Sigmoid colon (tissue), 7 donors: ENCODE data around the gene FBXO27. TPM values are rescaled to one million over a fixed set of nuclear protein-coding genes. Genes with fewer than 3 reads are reported as not detected.
"Not testable (repeated sequence)": the region's sequence is repeated elsewhere in the genome, so short reads cannot be mapped to it uniquely, and the experiment has no call there.

ENCODE experiments used
- DNase-seq: peaks from one replicate; pipeline ENCODE4 v3.0.0-alpha.2; 2019
- H3K27ac ChIP-seq, 4 donors: fragments of 200-600 bp; sonication (generic); one replicate each; pipeline ENCODE4 v1.5.1; 2016 to 2019; ENCODE audit warnings: mild to moderate bottlenecking in 1 of 4
- H3K27me3 ChIP-seq, 3 donors: fragments of 200-600 bp; sonication (generic); one replicate each; pipeline ENCODE4 v1.5.1; 2019; ENCODE audit warnings: mild to moderate bottlenecking in 1 of 3
- H3K36me3 ChIP-seq, 4 donors: fragments of 200-600 bp; sonication (generic); one replicate each; pipeline ENCODE4 v1.5.1; 2016 to 2019
- H3K4me1 ChIP-seq, 4 donors: fragments of 200-600 bp; sonication (generic); one replicate each; pipeline ENCODE4 v1.5.1; 2017 to 2019
- H3K4me3 ChIP-seq, 4 donors: fragments of 200-600 bp; sonication (generic); one replicate each; pipeline ENCODE4 v1.5.1; 2017 to 2019; ENCODE audit warnings: mild to moderate bottlenecking in 2 of 4, moderate library complexity in 1 of 4
- H3K9me3 ChIP-seq, 4 donors: fragments of 200-600 bp in 3 of 4; sonication (generic) in 3 of 4; one replicate each; pipeline versions ENCODE4 v1.5.1 to v1.6.1; 2013 to 2019
- CTCF ChIP-seq, 4 experiments: fragments of 450-650 bp in 3 of 4; fragments of 200-600 bp in 1 of 4; IDR thresholded peaks; one replicate each; pipeline ENCODE4 v1.5.1; 2016 to 2019; ENCODE audit warnings: antibody characterized with exemption in 4 of 4, mild to moderate bottlenecking in 3 of 4, moderate library complexity in 2 of 4
- EP300 ChIP-seq, 4 donors: sonication (generic); formaldehyde crosslinking; IDR thresholded peaks; one replicate each; pipeline ENCODE4 v1.6.1; 2017; ENCODE audit warnings: antibody characterized with exemption in 4 of 4
- POLR2A ChIP-seq, 2 donors: fragments of 450-650 bp; IDR thresholded peaks; one replicate each; pipeline ENCODE4 v1.6.1; 2016; ENCODE audit warnings: antibody characterized with exemption in 2 of 2, mild to moderate bottlenecking in 2 of 2, moderate library complexity in 2 of 2
- POLR2AphosphoS5 ChIP-seq, 4 donors: sonication (generic); formaldehyde crosslinking; IDR thresholded peaks; one replicate each; pipeline ENCODE4 v1.6.1; 2017; ENCODE audit warnings: antibody characterized with exemption in 4 of 4
- WGBS, 2 donors: extraction: QIAGEN DNeasy Blood & Tissue Kit; methylation state at CpG; one replicate each; pipeline ENCODE4 v1.1.7; 2013; 5-methylcytosine and 5-hydroxymethylcytosine counted together
- intact Hi-C: fragments of 100-400 bp; cut with DNase I; formaldehyde crosslinking; loops from one replicate; pipeline ENCODE4 v1.15.1; 2023
- polyA plus RNA-seq, 3 donors: library from polyadenylated mRNA; stranded (reverse); fragments of 200-250 nt; gene quantifications; one replicate each; pipeline ENCODE4 v1.2.3, GENCODE V29; 2013
- total RNA-seq, 4 donors: library from RNA; depleted of rRNA; stranded (reverse); fragments of >200 nt; gene quantifications; one replicate each; pipeline ENCODE4 v1.1.0, GENCODE V29; 2016
- donor health status: healthy with polysubstance abuse.
- donor health status: Bipolar disorder and iron deficiency.
- donor health status: healthy.

The FBXO27 gene
- total and polyA plus RNA-seq, 7 donors: 0.23 to 17.7 (median 3.0) TPM

GRCh38 chr19:38990949-38991697 is 41.2 kb downstream of the FBXO27 start:
- H3K4me3 ChIP-seq: no peak overlapping the region
- H3K27me3 ChIP-seq: no peaks in the 10 kb centered on the region
- peaks cover 0 to 4% (median 0%) of the 10 kb centered on the region in 4 donors for H3K9me3 ChIP-seq
- no peak overlapping the region for H3K27ac ChIP-seq
- no peaks in the 10 kb centered on the region for H3K4me1 ChIP-seq
- TF ChIP-seq EP300 (IDR thresholded peaks at IDR 0.05) (no peak), POLR2A (IDR thresholded peaks at IDR 0.05) (no peak), CTCF (IDR thresholded peaks at IDR 0.05) (no peak), POLR2AphosphoS5 (IDR thresholded peaks at IDR 0.05) (no peak)
- intact Hi-C loops: no loop called here
- DNase-seq: no peak
- no peaks in the 10 kb centered on the region for H3K36me3 ChIP-seq
- 59 to 75% methylated on average over 13 of the region's 13 CpGs for whole genome bisulfite sequencing, 2 donors

DNA sequence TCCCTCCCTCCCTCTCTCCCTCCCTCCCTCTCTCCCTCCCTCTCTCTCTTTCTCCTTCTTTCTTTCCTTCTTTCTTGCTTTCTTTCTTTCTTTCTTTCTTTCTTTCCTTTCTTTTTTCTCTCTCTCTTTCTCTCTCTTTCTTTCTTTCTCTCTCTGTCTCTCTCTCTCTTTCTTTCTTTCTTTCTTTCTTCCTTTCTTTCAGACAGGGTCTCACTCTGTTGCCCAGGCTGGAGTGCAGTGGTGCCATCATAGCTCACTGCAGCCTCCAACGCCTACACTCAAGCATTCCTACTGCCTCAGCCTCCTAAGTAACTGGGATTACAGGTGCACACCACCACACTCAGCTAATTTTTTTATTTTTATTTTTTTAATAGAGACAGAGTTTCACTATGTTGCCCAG is 42.7 kb downstream of the FBXO27 start:
- DNase-seq, H3K27ac ChIP-seq, H3K27me3 ChIP-seq, H3K36me3 ChIP-seq, H3K4me1 ChIP-seq, H3K4me3 ChIP-seq, H3K9me3 ChIP-seq, intact Hi-C loops: not testable (repeated sequence)
- 58 to 76% methylated on average over 1 of the region's 1 CpG for WGBS, 2 donors

DNA sequence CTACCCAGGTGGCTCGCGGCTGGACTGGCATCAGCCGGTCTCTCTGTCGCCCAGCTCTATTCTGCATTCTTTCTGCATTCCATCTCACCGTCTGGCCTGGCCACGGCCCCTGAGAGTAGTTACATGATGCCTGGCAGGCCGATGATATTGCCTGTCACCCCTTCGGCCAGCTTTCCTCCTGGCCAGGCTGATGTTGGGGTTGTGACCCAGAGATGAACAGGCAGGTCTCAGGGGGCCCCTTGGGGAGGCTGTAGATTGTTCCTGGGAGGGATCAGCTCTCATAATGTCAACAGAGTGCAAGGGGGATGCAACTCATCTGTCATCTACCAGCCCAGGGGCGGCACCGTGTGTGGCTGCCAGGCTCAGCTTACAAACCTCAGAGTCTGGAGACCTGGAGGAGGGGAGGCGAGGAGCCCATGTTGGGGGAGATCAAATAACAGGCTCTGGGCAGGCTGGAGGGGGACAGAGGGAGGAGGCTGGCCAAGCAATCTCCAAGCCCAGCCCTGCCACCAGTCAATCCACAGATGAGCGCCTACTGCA is 43.2 kb downstream of the FBXO27 start:
- H3K36me3 ChIP-seq: no peaks in the 10 kb centered on the region
- no peak for DNase-seq
- no peak overlapping the region for H3K4me3 ChIP-seq
- H3K27ac ChIP-seq: no peak overlapping the region
- peaks cover 0 to 4% (median 0%) of the 10 kb centered on the region in 4 donors for H3K9me3 ChIP-seq
- H3K27me3 ChIP-seq: no peaks in the 10 kb centered on the region
- no peak for TF ChIP-seq POLR2A (IDR thresholded peaks at IDR 0.05)
- no peak for TF ChIP-seq CTCF (IDR thresholded peaks at IDR 0.05)
- no peak for TF ChIP-seq POLR2AphosphoS5 (IDR thresholded peaks at IDR 0.05)
- no peak for TF ChIP-seq EP300 (IDR thresholded peaks at IDR 0.05)
- H3K4me1 ChIP-seq: no peaks in the 10 kb centered on the region
- WGBS, 2 donors: 21 to 40% methylated on average over 12 of the region's 12 CpGs
- intact Hi-C loops: no loop called here

GRCh38 chr19:38988627-38989026 is 43.7 kb downstream of the FBXO27 start:
- H3K36me3 ChIP-seq, DNase-seq, H3K4me1 ChIP-seq, H3K9me3 ChIP-seq, H3K27me3 ChIP-seq, intact Hi-C loops, H3K4me3 ChIP-seq, H3K27ac ChIP-seq: not testable (repeated sequence)
- 80 to 90% methylated on average over 4 of the region's 4 CpGs for WGBS, 2 donors

- H3K4me3 ChIP-seq, H3K27me3 ChIP-seq, H3K27ac ChIP-seq, intact Hi-C loops, DNase-seq, H3K4me1 ChIP-seq, H3K9me3 ChIP-seq, H3K36me3 ChIP-seq: not testable (repeated sequence)
- WGBS, 2 donors: 75 to 91% methylated on average over 6 of the region's 6 CpGs
These were observed 44.6 kb downstream of the FBXO27 start for GRCh38 chr19:38987745-38988144.

DNA sequence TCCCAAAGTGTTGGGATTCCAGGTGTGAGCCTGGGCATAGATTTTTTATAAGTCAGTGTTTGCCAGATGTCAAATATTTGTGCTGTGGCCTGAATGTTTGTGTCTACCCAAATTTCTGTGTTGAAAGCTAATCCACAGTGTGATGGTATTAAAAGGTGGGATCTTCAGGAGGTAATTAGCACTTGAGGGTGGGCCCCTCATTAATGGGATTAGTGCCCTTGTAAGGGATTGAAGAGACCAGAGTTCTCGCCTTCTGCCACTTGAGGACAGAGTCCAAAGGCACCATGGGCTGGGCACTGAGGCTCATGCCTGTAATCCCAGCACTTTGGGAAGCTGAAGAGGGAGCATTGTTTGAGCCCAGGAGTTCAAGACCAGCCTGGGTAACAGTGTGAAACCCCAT is 47.1 kb downstream of the FBXO27 start:
- no peaks in the 10 kb centered on the region for H3K36me3 ChIP-seq
- H3K4me1 ChIP-seq: no peaks in the 10 kb centered on the region
- TF ChIP-seq CTCF (IDR thresholded peaks at IDR 0.05) (no peak), POLR2AphosphoS5 (IDR thresholded peaks at IDR 0.05) (no peak), POLR2A (IDR thresholded peaks at IDR 0.05) (no peak), EP300 (IDR thresholded peaks at IDR 0.05) (no peak)
- WGBS, 2 donors: 69 to 87% methylated on average over 1 of the region's 1 CpG
- intact Hi-C loops: no loop called here
- no peak for DNase-seq
- H3K27me3 ChIP-seq: no peaks in the 10 kb centered on the region
- H3K27ac ChIP-seq: no peak overlapping the region
- H3K4me3 ChIP-seq: no peak overlapping the region
- no peaks in the 10 kb centered on the region for H3K9me3 ChIP-seq
